Retinal pigment epithelial cell (primary cell): ENCODE measurements around the gene HDAC5.
"Not testable (repeated sequence)": the region's sequence is repeated elsewhere in the genome, so short reads cannot be mapped to it uniquely, and the experiment has no call there.

Experiments
- DNase-seq: peaks from one replicate; pipeline ENCODE4 v3.0.0-alpha.2; 2010; ENCODE audit warnings: low read depth
- H3K4me3 ChIP-seq: 2 replicates; pipeline ENCODE4 v1.5.1; 2011; ENCODE audit warnings: mild to moderate bottlenecking, low read length, control low read depth, moderate library complexity
- TF ChIP-seq, protein P1 (sequence below): conservative IDR thresholded peaks from 2 replicates; pipeline ENCODE4 v1.5.1; 2011; ENCODE audit warnings: low read depth, low read length, control low read depth, inconsistent platforms

Gene HDAC5

DNA sequence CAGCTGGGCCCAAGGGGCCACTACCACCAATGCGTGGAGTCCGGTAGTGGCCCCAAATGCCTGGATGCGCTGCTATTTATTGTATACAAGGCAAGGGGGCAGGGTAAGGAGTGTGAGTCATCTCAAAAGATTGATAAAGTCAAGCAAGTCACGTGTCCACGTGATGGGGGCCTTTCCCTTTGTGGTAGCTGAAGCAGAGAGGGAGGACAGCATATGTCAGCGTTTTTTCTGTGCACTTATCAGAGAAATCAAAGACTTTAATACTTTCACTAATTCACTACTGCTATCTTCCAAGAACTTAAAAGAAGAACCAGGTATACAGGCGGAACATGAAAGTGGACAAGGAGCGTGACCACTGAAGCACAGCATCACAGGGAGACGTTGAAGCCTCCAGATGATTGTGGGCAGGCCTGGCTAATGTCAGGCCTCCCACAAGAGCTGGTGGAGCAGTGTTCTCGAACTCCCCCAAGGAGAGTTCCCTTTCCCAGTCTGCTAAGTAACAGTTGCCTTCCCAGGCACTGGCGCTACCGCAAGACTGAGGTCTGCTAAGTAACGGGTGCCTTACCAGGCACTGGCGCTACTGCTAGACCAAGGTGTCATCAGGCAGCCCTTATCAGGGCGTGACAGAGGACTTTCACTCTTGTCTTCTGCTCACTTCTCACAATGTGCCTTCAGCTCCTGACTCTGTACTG lies 36.2 kb upstream of the HDAC5 start:
- no peak overlapping the region for H3K4me3 ChIP-seq
- DNase-seq = no peak
- TF ChIP-seq, protein P1, sequence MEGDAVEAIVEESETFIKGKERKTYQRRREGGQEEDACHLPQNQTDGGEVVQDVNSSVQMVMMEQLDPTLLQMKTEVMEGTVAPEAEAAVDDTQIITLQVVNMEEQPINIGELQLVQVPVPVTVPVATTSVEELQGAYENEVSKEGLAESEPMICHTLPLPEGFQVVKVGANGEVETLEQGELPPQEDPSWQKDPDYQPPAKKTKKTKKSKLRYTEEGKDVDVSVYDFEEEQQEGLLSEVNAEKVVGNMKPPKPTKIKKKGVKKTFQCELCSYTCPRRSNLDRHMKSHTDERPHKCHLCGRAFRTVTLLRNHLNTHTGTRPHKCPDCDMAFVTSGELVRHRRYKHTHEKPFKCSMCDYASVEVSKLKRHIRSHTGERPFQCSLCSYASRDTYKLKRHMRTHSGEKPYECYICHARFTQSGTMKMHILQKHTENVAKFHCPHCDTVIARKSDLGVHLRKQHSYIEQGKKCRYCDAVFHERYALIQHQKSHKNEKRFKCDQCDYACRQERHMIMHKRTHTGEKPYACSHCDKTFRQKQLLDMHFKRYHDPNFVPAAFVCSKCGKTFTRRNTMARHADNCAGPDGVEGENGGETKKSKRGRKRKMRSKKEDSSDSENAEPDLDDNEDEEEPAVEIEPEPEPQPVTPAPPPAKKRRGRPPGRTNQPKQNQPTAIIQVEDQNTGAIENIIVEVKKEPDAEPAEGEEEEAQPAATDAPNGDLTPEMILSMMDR = no peak

GRCh38 chr17:44155488-44155887 lies 32.0 kb upstream of the HDAC5 start:
- DNase-seq = no peak
- TF ChIP-seq, protein P1 = no peak
- H3K4me3 ChIP-seq = no peak overlapping the region

DNA sequence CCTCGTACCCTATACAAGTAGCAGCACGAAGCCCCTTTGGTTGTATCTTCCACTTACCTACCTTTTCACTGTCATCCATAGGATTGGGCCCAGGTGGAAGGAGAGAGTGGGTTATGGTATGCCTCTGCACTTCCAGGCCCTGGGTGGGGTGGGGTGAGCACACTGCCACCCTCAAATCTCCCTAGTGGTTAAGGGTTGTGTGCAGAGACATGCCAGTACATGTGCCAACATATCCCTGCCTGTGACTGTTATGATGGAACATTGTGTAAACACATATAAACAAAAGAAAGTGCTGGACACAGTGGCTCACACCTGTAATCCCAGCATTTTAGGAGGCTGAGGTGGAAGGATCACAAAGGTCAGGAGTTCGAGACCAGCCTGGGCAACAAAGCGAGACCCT lies 29.4 kb upstream of the HDAC5 start:
- no peak for DNase-seq
- H3K4me3 ChIP-seq = no peak overlapping the region
- TF ChIP-seq, protein P1 = no peak

DNA sequence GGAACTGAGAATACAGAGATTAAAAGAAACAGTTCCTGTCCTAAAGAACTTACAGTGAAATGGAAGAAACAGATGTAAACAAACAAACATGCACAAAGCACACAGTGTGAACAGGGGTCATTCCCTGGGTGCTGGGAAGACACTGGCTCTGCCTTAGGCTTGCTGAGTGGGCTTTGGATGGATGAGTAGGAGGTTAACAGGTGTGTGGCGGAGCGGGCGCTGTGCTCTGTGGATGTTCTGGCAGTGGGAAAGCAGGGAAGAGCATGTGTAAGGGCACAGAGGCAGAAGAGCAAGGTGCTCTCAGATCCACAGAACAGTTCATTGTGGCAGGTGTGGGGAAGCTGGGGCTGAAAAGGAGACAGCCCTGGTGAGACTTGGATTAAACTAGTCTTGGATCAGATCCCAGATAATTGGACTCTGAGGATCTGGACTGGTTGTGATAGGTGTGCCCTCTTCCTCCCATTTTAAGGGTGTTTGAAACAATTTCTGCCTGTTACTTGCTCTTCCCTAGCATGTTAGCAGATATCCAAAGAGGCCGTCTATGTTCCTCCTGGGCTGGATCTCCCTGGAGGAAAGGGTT lies 26.4 kb upstream of the HDAC5 start:
- no peak for DNase-seq
- no peak overlapping the region for H3K4me3 ChIP-seq
- TF ChIP-seq, protein P1 = no peak

GRCh38 chr17:44149066-44149465 lies 25.6 kb upstream of the HDAC5 start:
- DNase-seq = not testable (repeated sequence)

GRCh38 chr17:44147812-44148211 lies 24.4 kb upstream of the HDAC5 start:
- TF ChIP-seq, protein P1 = no peak
- no peak overlapping the region for H3K4me3 ChIP-seq
- DNase-seq = no peak

More at GRCh38 chr17:44149066-44149465, 25.6 kb upstream of the HDAC5 start:
- H3K4me3 ChIP-seq = not testable (repeated sequence)

GRCh38 chr17:44146375-44147346 lies 23.2 kb upstream of the HDAC5 start:
- H3K4me3 ChIP-seq = no peak overlapping the region
- TF ChIP-seq, protein P1 = no peak
- DNase-seq = no peak
